GM12873 (cell line): Measurements from ENCODE around the gene GAGE10.

Source experiments
- CTCF ChIP-seq: IDR thresholded peaks from 2 replicates; pipeline ENCODE4 v1.5.1; 2012; ENCODE audit warnings: low read depth, mild to moderate bottlenecking, moderate library complexity, low read length, control low read depth; ENCODE audit not compliant: insufficient read depth; ENCODE audit errors: missing control alignments

GAGE10 gene

GRCh38 chrX:49287665-49288064 lies 15.8 kb upstream of the GAGE10 start:
- TF ChIP-seq CTCF: no peak

- no peak for TF ChIP-seq CTCF
Observed at GRCh38 chrX:49290215-49290614, 13.2 kb upstream of the GAGE10 start.

- TF ChIP-seq CTCF: peak; percentile 82
Observed at GRCh38 chrX:49291615-49292337, 11.7 kb upstream of the GAGE10 start.

- no peak for TF ChIP-seq CTCF
Observed at GRCh38 chrX:49292400-49293362, 10.8 kb upstream of the GAGE10 start.

- no peak for TF ChIP-seq CTCF
Observed at GRCh38 chrX:49300703-49301102, 2.7 kb upstream of the GAGE10 start.

GRCh38 chrX:49308604-49309269 lies 5.3 kb downstream of the GAGE10 start:
- TF ChIP-seq CTCF: no peak

GRCh38 chrX:49309401-49309981 lies 6.0 kb downstream of the GAGE10 start:
- no peak for TF ChIP-seq CTCF
